DMS 273 (cell line): Measurements from ENCODE around the gene ZNF639.

Experiments used
- DNase-seq: peaks from one replicate; lab custom pipeline; 2025; ENCODE audit not compliant: unreplicated experiment; lab: John Stamatoyannopoulos, UW

The ZNF639 gene

DNA sequence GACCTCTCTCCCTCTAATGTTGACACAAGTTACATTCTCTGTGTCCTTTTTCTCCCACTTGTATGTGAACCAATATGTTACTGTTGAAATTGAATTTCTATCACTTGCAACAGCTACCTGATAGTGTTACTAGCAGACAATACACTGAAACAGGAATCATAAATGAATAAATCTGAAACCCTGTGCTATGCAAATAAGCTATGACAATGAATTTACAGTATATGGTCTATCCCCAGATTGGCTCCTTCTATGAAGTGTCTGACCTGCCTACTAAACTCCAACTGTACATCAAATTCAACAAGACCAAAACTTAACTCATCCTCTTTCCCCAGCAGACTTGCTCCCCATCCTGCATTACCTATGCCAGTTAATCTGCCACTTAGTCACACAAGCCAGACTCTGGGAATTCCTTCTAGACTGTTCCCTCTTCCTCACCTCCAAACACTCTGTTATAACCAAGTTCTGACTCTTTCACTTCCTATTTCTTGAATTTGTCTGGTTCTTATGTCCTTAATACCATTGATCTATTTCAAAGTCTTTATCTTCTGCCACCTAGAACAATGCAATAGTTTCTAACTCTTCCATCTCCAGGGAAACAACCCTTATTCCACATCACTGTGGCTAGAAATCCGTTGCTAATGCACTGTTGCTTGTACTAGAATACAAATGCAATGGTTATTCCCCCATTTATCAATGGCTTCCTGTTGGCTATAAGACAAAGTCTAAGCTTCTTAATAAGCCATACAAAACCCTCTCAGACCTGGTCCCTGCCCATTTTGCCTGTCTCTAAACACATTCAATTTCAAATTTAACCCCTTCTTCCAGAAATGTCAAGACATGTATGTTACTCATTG, 13.4 kb upstream of the ZNF639 start:
- no peak for DNase-seq

DNA sequence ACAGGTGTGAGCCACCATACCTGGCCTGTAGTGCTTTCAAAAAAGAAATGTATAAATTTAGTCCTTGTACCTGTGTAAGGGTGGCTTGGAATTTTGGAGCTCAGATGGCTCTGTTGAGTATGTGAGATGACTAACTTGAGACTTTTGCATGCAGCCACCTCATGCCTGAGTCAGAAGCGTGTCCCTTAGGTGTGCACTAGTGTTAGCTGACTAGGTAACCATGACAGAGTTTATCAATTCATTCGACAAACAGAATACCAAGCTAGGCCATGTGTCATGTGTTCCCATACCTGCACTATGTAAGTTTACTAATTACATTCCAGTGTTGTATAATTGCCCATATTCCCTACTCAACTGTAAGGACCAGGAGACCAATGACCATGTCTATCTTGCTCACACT, 4.0 kb upstream of the ZNF639 start:
- DNase-seq, result no peak

DNA sequence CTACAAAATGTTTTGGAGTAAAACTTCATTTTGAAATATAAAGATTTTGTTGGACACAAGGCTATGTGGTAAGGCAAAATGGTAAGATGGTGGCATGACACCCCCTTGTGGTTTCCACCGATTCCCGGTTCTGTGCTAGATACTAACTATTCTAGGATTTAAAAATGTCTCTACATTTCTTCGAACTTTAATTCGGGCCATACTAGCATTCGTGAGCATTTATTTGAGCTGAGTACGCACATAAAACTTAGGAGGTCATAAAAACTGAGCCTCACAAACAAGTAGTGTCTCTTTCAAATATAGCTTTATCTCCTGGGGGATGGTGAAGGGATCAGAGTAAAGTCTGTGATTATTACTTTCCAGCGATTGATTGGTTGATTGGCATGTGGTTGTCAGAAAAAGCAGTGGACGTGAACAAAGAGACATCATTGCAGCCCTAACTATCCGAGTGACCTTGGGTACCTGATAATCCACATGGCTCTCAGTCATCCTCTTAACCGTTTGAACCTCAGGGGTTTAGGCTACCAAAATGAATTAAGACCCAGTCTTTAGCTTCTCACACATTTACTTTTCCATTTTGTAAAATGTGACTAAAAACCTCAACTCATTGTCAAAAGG, 1.1 kb upstream of the ZNF639 start:
- peak; percentile 78 for DNase-seq

DNA sequence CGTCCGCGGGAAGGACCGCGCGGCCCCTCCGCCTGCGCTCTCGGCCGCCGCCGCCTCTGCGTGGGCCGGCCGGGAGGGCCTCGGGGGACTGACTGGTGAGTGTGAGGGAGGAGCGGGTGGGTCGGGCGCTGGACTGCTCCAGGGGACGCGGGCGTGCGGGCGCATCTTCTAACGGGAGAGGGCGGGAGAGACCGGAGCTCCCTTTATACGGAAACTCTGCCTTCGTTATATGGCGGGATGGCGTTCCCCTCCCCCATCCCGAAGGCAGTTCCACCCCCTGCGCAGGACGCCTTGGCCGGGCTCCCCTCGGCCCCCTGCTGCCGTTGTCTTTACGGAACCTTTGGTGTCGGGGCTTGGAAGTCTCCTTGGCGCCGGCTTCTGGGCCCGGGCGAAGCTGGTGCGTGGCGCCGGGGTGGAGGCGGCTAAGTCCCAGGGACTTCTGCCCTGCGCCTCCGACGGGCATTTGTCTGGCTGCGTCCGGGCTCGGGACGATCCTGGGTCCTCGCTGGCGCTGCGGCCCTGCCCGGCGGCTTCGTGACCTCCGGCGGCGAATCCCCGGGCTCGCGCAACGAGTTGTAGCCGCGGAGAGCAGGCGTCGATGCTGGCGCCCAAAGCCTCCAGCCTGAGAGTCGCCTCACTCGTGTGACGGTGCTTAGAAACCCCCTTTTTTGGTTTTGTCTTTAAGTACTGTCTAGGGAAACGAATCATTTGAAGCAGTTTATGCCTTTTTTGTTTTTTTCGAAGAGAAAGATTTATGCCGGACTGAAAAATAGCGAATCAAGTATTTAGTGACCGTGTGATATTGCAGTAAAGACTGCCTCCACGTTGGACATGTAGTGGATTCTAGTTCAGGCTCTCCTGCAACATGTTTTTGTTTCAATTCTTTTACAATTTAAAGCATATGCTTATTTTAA, 623 bp downstream of the ZNF639 start:
- peak; percentile 88 for DNase-seq

DNA sequence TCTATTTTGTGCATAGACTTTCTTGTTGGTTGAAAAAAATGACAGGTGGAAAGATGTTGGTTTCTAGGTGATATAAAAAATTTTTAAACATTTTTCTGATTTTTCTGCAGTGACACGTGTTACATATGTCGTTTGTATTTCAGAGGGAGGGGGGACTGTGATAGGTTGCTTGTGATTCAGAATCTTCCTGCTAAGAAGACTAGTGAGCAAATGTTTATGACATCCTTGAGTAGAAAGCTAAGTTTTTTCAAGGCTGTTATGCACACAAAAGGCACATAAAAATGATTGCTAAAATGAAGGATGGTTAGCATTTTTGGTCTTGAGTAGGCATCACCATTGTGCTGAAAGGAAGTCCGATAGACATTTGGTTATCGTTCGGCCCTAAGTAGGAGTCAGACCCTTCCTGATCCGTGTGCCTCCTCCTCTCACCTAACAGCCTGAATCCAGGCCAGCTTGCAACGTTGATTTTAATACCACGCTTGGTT, 1.5 kb downstream of the ZNF639 start:
- DNase-seq, result peak; percentile 63

DNA sequence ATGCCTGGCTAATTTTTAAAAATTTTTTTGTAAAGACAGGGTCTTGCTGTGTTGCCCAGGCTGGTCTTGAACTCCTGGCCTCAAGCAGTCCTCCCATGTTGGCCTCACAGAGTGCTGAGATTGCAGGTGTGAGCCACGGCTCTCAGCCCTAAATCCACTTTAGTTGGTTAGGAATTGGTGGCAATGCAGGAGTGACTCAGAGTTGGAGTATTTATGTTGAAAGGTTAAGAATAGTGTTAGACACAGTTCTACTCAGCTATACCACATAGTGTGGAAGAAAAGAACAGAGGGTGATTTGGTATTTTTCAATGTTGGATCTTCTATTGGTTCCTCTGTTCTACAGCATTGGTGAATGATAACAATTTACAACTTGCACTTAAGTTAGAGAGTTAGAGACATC, 7.6 kb downstream of the ZNF639 start:
- no peak for DNase-seq

DNA sequence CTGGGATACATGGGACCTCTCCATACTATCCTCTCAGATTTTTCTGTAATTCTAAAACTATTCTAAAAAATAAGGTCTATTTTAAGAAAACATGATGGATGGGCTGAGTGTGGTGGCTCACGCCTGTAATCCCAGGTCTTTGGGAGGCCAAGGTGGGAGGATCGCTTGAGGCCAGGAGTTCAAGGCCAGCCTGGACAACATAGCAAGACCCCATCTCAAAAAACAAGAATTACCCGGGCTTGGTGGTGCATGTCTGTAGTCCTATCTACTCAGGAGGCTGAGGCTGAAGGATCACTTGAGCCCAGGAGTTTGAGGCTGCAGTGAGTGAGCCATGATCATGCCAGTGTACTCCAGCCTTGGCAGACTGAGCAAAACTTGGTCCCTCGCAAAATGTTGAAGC, 9.4 kb downstream of the ZNF639 start:
- DNase-seq, result no peak

DNA sequence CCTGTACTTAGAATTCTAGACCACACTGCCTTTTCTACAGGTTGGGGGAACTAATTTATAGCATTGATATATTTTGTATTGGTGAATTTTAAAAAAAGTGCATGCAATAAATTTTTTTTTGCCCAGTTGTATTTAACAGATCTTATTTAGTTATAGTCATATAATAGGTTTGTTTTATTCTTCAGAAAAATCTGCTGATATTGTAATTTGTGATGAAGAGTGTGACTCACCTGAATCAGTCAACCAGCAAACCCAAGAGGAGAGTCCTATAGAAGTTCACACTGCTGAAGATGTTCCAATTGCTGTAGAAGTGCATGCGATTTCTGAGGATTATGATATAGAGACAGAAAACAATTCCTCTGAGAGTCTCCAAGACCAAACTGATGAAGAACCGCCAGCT, 10.3 kb downstream of the ZNF639 start:
- no peak for DNase-seq

DNA sequence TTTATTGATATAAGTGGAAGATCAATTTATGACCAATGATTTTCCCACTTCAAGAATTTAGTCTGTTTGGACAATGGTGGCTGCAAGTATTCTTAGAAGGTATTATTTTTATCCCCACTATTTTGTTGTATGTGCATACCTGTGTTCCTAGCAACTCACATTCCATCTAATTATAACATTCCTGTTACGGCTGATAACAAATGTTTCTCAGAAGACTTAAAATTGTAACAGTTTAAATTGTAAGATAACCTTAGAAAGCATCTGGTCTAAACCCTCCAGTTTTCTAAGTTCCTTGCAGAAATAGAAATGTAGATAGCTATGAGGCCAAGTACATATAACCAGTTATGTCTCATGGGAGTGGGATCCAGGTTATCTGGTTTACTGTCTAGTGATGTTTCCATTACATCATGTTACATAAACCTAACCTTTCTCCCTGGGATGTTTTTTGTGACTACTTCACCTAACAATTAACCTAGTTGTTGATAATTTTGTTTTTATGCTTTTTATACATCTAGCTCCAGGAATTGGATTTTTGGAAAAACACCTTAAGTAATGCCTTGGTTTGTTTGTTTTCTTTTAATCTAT, 13.6 kb downstream of the ZNF639 start:
- no peak for DNase-seq

DNA sequence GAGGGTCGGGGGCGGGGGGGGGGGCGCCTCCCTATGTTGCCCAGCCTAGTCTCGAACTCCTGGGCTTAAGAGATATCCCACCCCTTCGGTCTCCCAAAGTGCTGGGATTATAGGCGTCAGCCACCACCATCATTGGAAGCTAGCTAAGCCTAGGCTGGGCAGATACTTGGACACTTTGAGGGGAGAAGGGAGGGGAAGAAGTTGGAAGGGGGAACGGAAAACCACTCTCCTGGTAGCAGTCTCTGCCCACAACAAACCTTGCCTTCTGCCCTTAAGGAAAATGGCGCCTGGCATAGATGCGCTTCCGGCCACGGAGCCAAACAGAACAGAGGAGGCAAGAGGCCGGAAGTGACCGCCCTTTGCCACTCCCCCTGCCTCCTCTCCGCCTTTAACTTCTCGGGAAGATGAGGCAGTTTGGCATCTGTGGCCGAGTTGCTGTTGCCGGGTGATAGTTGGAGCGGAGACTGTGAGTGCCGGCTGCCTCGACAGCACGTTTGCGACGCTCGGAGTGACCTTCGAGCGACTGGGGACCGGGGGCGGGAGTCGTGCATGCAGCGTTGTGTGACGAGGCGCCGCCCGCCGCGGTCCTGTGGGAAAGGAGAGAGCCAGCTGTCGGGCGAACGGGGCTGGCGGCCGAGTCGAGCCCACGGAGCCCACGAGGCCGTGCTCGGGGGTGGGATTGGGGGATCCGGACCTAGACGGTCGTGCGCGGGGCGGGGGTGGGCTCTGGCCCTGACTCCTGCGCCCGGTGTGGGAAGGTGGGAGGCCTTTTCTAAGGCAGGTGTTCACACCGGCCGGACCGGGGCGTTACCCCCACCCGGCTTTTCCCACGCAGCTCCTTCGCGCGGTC, 24.7 kb downstream of the ZNF639 start, which contains the start of gene MFN1:
Gene MFN1 (plus strand): TSS at position 365 of the 850 bp plus-strand sequence. CDS start 1,143 bp downstream, outside the sequence.
- peak; percentile 99 for DNase-seq

DNA sequence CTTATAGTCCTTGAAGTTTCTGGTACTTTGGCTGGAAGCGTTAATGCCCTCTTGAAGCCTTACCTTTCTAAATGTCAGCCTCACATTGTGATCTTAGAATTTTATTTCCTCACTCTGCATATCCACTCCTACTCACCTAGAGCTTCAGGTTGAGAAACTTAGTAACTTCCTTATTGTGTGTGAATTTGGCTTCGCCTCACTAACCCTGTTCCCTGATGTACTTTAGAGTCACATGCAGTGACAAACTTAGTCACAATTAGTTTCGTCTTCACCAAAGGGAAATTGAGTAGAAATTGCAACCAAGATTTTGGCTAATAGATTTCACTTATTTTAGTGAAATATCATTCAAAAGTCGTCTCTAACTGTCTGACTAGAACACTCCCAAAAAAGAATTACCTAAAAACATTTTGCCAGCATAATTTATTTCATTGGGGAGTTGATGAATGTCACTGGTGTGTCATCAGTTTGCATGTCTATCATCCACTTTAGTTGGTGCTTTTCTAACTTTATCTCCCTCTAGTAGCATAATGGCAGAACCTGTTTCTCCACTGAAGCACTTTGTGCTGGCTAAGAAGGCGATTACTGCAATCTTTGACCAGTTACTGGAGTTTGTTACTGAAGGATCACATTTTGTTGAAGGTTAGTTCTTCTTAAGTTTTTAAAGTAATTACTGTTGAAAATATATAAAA, 25.6 kb downstream of the ZNF639 start:
- no peak for DNase-seq

DNA sequence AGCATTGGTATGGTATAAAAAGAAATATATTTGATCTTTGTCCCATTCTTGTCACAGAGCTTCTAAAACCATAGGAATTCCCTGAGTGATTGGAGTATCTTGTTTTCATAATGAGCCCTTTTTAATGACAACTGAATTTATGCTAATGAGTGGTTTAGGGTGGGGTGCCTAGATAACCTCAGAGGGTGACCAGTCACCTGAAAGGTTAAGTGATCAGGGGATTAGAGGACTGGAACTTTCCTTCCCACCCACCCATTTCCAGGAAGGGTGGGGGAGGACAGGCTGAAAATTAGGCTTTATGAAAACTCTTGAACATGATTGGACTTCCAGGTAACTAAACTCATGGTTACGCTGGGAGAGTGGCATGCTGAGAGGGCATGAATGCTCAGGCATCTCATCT, 33.2 kb downstream of the ZNF639 start:
- no peak for DNase-seq

DNA sequence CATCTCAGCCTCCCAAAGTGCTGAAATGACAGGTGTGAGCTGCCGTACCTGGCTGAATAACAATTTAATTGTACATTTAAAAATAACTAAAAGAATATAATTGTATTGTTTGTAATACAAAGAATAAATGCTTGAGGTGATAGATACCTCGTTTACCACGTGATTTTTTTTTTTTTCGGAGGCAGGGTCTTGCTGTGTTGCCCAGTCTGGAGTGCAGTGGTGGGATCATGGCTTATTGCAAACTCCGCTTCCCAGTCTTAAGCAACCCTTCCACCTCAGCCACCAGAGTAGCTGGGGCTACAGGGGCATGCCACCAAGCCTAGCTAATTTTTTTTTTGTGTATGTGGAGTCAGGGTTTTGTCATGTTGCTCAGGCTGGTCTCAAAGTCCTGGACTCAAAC, 40.5 kb downstream of the ZNF639 start:
- no peak for DNase-seq

DNA sequence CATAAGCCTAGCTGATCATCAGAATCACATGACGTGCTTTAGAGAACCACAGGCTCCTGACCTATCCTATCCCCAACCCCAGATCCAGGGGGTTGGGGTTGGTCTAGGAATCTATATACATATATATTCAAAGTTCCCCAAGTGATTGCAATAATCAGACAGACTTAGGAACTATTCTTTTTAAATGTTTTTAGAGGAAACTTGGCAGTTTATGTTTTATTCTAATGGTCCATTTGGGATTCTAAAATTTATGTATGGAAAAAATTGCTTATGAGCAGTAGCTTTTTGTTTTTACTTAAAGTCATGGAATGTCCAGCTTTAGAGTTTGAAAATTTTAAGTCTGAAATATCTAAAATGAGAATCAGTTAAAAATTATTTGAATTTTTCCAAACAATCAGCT, 46.8 kb downstream of the ZNF639 start:
- no peak for DNase-seq

DNA sequence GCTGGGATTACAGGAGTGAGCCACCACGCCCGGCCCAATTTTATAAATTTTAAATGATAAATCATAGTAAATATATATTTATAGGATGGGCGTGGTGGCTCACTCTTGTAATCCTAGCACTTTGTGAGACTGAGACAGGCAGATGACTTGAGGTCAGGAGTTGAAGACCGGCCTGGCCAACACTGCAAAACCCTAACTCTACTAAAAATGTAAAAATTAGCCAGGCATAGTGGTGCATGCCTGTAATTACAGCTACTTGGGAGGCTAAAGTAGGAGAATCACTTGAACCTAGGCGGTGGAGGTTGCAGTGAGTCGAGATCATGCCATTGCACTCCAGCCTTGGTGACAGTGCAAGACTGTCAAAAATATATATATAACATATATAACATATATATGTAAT, 51.1 kb downstream of the ZNF639 start:
- peak; percentile 12 for DNase-seq

DNA sequence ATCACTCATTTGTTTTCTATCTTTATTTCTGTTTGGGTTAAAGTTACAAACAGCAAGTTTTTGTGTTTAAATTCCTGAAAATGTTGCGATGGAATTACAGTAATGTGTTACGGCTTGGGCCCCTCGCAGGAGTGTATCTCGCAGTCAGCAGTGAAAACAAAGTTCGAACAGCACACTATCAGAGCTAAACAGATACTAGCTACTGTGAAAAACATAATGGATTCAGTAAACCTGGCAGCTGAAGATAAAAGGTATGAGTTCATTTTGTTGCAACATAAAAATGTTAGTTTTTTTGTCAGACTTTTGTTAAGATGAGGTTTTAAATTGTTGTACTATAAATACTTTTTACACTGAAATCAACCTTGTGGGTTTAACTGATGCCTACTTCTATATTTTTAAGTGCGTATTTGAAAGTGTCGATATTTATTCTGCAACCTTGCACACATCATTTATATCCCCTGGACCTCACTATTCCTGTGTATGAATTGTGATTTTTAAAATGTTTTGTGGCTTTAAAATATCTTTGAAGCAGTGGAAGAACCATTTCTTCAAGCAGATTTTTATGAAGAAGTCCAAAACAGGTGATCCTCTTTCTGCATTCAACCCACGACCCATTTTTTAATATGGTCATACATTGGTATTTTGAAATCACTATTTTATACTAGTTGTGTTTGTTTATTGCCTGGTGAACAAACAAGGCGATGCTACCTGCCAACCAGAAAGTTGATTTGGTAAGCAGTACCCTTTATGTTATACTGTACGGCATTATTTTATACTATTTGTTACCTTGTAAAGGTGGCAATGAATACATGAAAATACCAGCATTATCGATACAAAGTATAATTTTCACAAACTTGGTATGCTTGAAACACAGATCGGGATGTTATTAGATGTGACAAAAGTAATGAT, 52.5 kb downstream of the ZNF639 start:
- DNase-seq, result no peak

DNA sequence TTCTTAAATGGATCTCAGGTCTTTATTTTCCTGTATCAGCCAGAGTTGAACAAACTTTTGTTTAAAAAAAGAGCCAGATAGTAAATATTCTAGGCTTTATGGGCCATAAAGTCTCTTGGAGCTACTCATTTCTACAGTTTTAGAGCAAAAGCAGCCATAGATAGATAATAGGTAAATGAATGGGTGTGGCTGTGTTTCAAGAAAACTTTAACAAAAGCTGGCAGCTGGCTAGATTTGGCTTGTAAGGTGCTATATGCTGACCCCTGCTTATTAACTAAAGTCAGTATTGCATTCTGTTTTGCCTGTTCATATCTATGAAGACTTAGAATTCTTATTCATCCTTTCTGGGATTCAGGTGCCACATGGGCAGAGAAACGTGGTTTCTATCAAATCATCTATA, 53.6 kb downstream of the ZNF639 start:
- DNase-seq, result no peak
